ENCODE data around the gene ACOT12. TPM values are rescaled to one million over a fixed set of nuclear protein-coding genes. Genes with fewer than 3 reads are reported as not detected.

ACOT12 gene
- total and polyA plus RNA-seq, 8 donors = 0.06 to 0.44 (median 0.40) TPM; not detected in 5

GRCh38 chr5:81424728-81425127 lies 30.8 kb upstream of the ACOT12 start:
- WGBS, 2 donors = 91 to 98% methylated on average over 1 of the region's 1 CpG
- H3K27ac ChIP-seq = no peak overlapping the region

GRCh38 chr5:81422671-81423070 lies 28.7 kb upstream of the ACOT12 start:
- H3K27ac ChIP-seq = no peak overlapping the region
- H3K27me3 ChIP-seq = no peaks in the 10 kb centered on the region
- ATAC-seq (no peak), FAIRE-seq (no peak), DNase-seq (no peak)
- peaks cover 0 to 5% (median 0%) of the 10 kb centered on the region in 3 donors for H3K4me1 ChIP-seq
- no peak overlapping the region for H3K4me3 ChIP-seq
- intact Hi-C loops (cut with DNase I) = loop anchor here in 1 of 3 donors (10.0 kb wide), 1 partner anchor 742 kb away; no protein-coding TSS in a partner anchor
- WGBS, 2 donors = 59% methylated on average over 2 of the region's 2 CpGs
- no peaks in the 10 kb centered on the region for H3K9me3 ChIP-seq
- no peak for TF ChIP-seq CTCF (IDR thresholded peaks at IDR 0.05)
- H3K36me3 ChIP-seq = peaks cover 0 to 12% (median 0%) of the 10 kb centered on the region in 3 donors

More at GRCh38 chr5:81424728-81425127, 30.8 kb upstream of the ACOT12 start:
- H3K9me3 ChIP-seq = no peaks in the 10 kb centered on the region
- H3K4me3 ChIP-seq = no peak overlapping the region
- peaks cover 0 to 8% (median 0%) of the 10 kb centered on the region in 3 donors for H3K36me3 ChIP-seq
- TF ChIP-seq CTCF (IDR thresholded peaks at IDR 0.05) = no peak
- H3K4me1 ChIP-seq = peaks cover 0 to 5% (median 0%) of the 10 kb centered on the region in 3 donors
- intact Hi-C loops (cut with DNase I) = loop anchor here in 1 of 3 donors (10.0 kb wide), 1 partner anchor 740 kb away; no protein-coding TSS in a partner anchor
- FAIRE-seq (no peak), DNase-seq (no peak), ATAC-seq (no peak)
- H3K27me3 ChIP-seq = no peaks in the 10 kb centered on the region

GRCh38 chr5:81420039-81420667 lies 26.2 kb upstream of the ACOT12 start:
- intact Hi-C loops (cut with DNase I) = loop anchor here in 1 of 3 donors (10.0 kb wide), 1 partner anchor 745 kb away; no protein-coding TSS in a partner anchor
- 73 to 85% methylated on average over 6 of the region's 6 CpGs for WGBS, 2 donors
- Histone ChIP-seq H3K36me3 (peaks cover 0 to 12% (median 0%) of the 10 kb centered on the region in 3 donors), H3K9me3 (no peaks in the 10 kb centered on the region), H3K4me1 (no peaks in the 10 kb centered on the region), H3K4me3 (no peak overlapping the region), H3K27ac (no peak overlapping the region), H3K27me3 (no peaks in the 10 kb centered on the region)
- TF ChIP-seq CTCF (IDR thresholded peaks at IDR 0.05) = no peak
- FAIRE-seq = no peak
- no peak for DNase-seq
- peak in 2 of 4 donors; percentile 46 to 66 for ATAC-seq

- no peak overlapping the region for H3K4me3 ChIP-seq
- ATAC-seq = no peak
- no peak for DNase-seq
- no peak for FAIRE-seq
- peaks cover 0 to 12% (median 0%) of the 10 kb centered on the region in 3 donors for H3K36me3 ChIP-seq
- intact Hi-C loops (cut with DNase I) = no loop called here
- H3K27me3 ChIP-seq = no peaks in the 10 kb centered on the region
- H3K9me3 ChIP-seq = no peaks in the 10 kb centered on the region
- H3K4me1 ChIP-seq = no peaks in the 10 kb centered on the region
- no peak for TF ChIP-seq CTCF (IDR thresholded peaks at IDR 0.05)
- H3K27ac ChIP-seq = no peak overlapping the region
These were observed 24.7 kb upstream of the ACOT12 start for GRCh38 chr5:81418606-81419005.

GRCh38 chr5:81417052-81417451 lies 23.1 kb upstream of the ACOT12 start:
- DNase-seq (no peak), ATAC-seq (no peak), FAIRE-seq (no peak)
- no peaks in the 10 kb centered on the region for H3K27me3 ChIP-seq
- no peak for TF ChIP-seq CTCF (IDR thresholded peaks at IDR 0.05)
- no peak overlapping the region for H3K4me3 ChIP-seq
- no peaks in the 10 kb centered on the region for H3K9me3 ChIP-seq
- H3K36me3 ChIP-seq = peaks cover 0 to 12% (median 0%) of the 10 kb centered on the region in 3 donors
- no peak overlapping the region for H3K27ac ChIP-seq
- no peaks in the 10 kb centered on the region for H3K4me1 ChIP-seq
- intact Hi-C loops (cut with DNase I) = no loop called here
- WGBS, 2 donors = 84 to 87% methylated on average over 4 of the region's 4 CpGs
